Amniotic epithelial cell (primary cell): ENCODE data around the gene CIBAR2.
"Not testable (repeated sequence)": the region's sequence is repeated elsewhere in the genome, so short reads cannot be mapped to it uniquely, and the experiment has no call there.

Experiments
- DNase-seq: peaks from one replicate; pipeline ENCODE4 v3.0.0-alpha.2; 2010; ENCODE audit warnings: low read depth

The CIBAR2 gene

DNA sequence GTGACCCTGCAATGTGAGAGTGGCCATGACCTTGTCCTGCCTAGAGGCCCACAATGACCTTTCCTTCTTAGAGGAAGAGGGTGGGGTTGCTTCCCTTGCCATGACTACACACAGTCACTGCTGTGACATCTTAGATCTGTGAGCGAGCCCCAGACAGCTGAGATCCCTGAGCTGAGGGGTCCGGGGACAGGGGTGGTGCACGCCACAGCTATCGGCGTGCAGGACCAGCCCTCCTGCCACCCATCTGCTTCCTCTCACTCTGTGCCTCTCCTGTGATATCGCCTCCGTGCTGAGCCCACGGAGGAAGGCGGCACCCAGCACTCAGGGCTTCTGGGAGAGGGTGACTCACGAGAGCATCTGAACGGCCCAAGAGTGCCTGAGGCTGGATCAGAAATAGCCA is 49.4 kb downstream of the CIBAR2 start:
- DNase-seq = no peak

GRCh38 chr16:85062323-85062722 is 49.9 kb downstream of the CIBAR2 start:
- no peak for DNase-seq

DNA sequence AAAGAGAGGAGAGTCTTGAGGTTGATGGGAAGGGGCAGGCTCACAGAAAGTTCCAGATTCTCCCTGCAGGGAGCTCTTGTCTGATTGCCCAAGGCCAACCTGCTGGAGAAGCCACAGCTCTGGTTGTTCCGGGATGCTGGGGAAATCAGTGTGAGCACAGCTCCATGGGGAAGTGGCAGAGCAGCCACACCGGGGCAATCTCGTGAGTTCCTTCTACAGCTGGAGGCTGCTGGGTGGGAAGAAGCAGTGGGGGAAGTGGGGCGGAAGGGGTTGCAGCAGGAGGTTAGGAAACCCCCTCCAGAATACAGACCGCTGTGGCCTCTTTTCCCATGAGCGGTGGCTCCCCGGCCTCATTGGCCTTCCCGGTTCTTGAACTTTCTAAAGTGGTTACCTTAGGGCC is 50.7 kb downstream of the CIBAR2 start:
- no peak for DNase-seq

GRCh38 chr16:85058909-85059308 is 53.4 kb downstream of the CIBAR2 start:
- DNase-seq = no peak

DNA sequence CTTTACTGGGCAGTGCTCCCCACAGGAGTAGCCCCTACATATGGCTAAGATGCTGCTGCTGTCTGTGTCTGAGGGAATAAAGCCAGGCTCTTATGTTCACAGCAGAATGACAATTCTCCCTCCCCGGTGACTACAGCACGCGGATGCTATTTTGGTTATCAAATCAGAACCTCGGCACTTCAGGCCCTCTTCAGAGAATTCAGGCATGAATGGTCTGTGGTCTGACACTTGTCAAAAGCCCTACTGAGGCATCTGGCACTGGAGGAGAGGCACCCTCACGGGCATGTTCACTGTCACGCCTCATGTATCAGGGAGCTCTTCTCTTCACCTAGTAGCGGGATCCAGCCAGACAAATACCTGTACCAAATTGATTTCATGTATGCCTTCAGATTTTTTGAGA is 54.3 kb downstream of the CIBAR2 start:
- no peak for DNase-seq

GRCh38 chr16:85057212-85057889 is 54.9 kb downstream of the CIBAR2 start:
- no peak for DNase-seq

- peak; percentile 56 for DNase-seq
These were observed 56.0 kb downstream of the CIBAR2 start for GRCh38 chr16:85056211-85056748.

GRCh38 chr16:85055493-85056210 is 56.6 kb downstream of the CIBAR2 start:
- DNase-seq = peak; percentile 93

DNA sequence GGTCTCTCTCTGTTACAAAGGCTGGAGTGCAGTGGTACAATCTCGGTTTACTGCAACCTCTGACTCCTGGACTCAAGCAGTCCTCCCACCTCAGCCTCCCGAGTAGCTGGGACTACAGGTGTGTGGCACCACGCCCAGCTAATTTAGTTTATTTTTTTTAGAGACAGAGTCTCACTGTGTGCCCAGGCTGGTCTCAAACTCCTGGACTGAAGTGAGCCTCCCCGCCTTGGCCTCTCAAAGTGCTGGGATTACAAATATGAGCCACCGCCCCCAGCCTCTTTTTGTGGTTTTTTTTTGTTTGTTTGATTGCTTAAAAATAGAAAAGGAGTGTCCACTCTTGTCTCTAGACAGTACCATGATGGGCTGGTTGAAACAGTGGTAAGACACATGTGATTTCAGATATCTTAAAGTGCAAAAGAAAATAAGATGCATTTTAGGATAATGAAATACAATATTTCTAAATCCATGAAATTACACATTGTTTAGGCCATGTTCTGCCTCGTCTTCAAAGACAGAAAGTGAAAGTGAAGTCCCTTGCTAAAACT is 57.3 kb downstream of the CIBAR2 start:
- no peak for DNase-seq

DNA sequence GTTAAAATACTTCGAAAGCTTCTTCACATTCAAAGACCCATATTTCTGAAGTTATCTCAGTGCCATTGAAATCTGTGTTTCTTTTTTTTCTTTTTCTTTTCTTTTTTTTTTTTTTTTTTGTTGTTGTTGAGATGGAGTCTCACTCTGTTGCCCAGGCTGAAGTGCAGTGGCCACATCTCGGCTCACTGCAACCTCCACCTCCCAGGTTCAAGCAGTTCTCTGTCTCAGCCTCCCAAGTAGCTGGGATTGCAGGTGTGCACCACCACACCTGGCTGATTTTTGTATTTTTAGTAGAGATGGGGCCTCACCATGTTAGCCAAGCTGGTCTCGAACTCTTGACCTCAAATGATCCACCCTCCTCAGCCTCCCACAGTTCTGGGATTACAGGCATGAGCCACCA is 58.0 kb downstream of the CIBAR2 start:
- not testable (repeated sequence) for DNase-seq

DNA sequence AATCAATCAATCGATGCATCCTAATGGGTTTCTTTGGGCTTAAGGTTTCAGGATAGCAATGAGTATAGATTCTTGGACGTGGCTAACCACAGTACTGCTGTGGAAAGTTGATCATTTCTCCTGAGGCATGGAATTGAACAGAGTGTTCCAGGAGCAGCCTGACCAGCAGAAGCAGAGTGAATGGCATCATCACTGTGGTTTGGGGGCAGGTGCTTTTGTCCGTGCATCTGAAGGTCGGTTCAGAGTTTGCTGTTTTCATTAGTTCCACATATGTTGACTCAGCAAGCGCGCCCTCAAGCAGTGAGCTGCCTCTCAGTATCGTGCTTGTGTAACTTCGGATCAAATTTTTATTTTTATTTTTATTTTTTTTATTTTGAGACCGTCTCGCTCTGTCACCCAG is 59.7 kb downstream of the CIBAR2 start:
- peak; percentile 94 for DNase-seq

DNA sequence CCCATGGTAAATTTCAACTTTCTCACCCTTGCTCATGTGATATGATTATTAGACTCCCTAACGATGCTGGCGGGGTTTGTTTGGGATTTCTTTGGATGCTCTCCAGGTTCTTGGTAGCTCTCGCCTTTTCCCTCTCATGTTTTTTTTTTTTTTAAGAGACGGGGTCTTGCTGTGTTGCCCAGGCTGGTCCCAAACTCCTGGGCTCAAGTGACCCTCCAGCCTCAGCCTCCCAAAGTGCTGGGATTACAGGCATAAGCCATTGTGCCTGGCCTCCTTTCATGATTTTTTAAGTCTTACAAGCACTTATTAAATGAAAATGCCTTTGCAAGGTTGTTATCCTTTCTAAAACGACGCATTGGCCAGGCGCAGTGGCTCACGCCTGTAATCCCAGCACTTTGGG is 60.6 kb downstream of the CIBAR2 start:
- DNase-seq = no peak

DNA sequence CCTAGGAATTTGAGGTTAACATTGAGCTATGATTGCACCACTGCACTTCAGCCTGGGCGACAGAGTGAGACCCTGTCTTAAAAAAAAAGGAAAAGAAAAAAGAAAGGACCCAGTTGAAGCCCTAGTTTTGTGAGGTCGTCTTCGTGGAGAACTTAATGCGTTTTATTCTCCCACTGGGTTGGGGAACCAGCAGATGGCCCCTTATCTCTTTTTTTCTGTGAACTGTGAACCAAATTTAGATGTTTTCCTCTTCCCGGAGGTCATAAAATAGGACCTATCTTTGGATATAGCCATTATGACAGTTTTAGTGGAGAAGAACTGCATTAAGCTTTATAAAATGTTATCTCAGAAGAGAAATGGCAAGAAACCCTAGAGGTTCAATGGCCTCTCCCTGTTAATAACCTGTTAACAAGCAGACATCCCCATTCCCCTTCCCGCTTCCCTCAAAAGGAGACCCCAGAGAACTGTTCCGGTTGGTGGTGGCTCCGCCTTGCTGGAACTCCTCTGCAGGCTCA is 61.1 kb downstream of the CIBAR2 start:
- DNase-seq = peak; percentile 42

DNA sequence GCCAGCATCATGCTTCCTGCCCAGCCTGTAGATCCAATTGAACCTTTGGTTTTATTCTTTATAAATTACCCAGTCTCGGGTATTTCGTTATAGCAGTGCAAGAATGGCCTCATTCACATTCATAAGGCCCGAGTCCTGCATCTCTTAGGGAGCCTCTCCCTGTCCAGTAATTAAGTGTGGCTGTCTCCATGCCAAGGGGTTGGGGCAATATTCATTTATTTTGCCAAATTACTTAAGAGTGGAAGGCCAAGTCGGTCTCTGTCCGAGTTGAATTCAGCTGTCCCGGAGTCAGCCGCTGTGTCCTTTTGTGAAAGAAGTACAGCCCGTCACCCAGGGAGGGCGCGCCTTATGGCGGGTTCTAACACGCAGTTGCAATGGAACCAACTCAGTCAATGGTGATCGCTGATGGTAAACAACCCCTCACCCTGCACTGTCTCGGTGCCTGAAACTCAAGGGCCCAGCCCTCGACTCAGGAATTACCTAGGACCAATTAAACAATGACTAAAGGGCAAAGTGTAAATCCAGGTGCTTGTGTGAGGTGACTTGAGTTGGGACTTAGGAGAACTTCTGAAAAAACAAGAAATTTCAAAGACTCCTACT is 62.5 kb downstream of the CIBAR2 start:
- no peak for DNase-seq

GRCh38 chr16:85048921-85049562 is 63.2 kb downstream of the CIBAR2 start:
- no peak for DNase-seq
